Common myeloid progenitor, CD34-positive (primary cell): ENCODE results near the gene UBE3D. TPM values are rescaled to one million over a fixed set of nuclear protein-coding genes. Genes with fewer than 3 reads are reported as not detected.
A peak's percentile ranks its signal among the peaks of the same experiment; 100 is the strongest.

ENCODE experiments used
- CTCF ChIA-PET: fragments of 350-600 bp; sonication (Branson Sonifier 250); formaldehyde crosslinking; loops from one replicate; lab custom pipeline; 2021; ENCODE audit warnings: antibody characterized with exemption; lab: Charles Lee
- POLR2A ChIA-PET: fragments of 350-600 bp; sonication (Branson Sonifier 250); formaldehyde crosslinking; loops from one replicate; lab custom pipeline; 2021; ENCODE audit warnings: antibody characterized with exemption; lab: Charles Lee
- DNase-seq, 3 donors: peaks; one replicate each; pipeline versions ENCODE4 v3.0.0 to v3.0.0-alpha.2; 2013
- H3K27ac ChIP-seq, 2 experiments: 1 replicate in 1 of 2; 2 replicates in 1 of 2; pipeline ENCODE4 v1.7.0; 2013; ENCODE audit warnings: inconsistent platforms in 2 of 2, low read length in 2 of 2, mild to moderate bottlenecking in 2 of 2, low read depth in 1 of 2, moderate library complexity in 1 of 2; ENCODE audit not compliant: severe bottlenecking in 2 of 2, insufficient read depth in 1 of 2, poor library complexity in 1 of 2
- H3K27me3 ChIP-seq, 5 experiments: replicated peaks in 2 of 5; 1 replicate in 3 of 5; 2 replicates in 2 of 5; pipeline versions ENCODE4 v1.6.1 to v1.7.0; 2013; ENCODE audit warnings: low read length in 4 of 5, mild to moderate bottlenecking in 2 of 5, moderate library complexity in 2 of 5, inconsistent platforms in 1 of 5; ENCODE audit not compliant: insufficient read depth in 5 of 5, control insufficient read depth in 4 of 5
- H3K36me3 ChIP-seq, 4 experiments: 1 replicate in 2 of 4; 2 replicates in 2 of 4; pipeline versions ENCODE4 v1.6.1 to v1.7.0; 2013; ENCODE audit warnings: low read length in 3 of 4, control low read depth in 1 of 4, mild to moderate bottlenecking in 1 of 4; ENCODE audit not compliant: control insufficient read depth in 4 of 4, insufficient read depth in 4 of 4
- H3K4me1 ChIP-seq, 4 experiments: 1 replicate in 3 of 4; 2 replicates in 1 of 4; pipeline versions ENCODE4 v1.6.1 to v1.7.1; 2013; ENCODE audit warnings: low read length in 3 of 4, mild to moderate bottlenecking in 3 of 4, control low read depth in 1 of 4, inconsistent platforms in 1 of 4, moderate library complexity in 1 of 4; ENCODE audit not compliant: control insufficient read depth in 4 of 4, insufficient read depth in 4 of 4; ENCODE audit errors: control extremely low read depth in 1 of 4
- H3K4me3 ChIP-seq, 7 experiments: 1 replicate in 4 of 7; 2 replicates in 3 of 7; pipeline versions ENCODE4 v1.5.1 to v1.7.0; 2013; ENCODE audit warnings: mild to moderate bottlenecking in 7 of 7, low read length in 6 of 7, moderate library complexity in 6 of 7, inconsistent platforms in 2 of 7, low read depth in 2 of 7, control low read depth in 1 of 7; ENCODE audit not compliant: insufficient read depth in 4 of 7, control insufficient read depth in 1 of 7; ENCODE audit errors: extremely low read depth in 1 of 7
- H3K9me3 ChIP-seq, 5 experiments: 1 replicate in 4 of 5; 2 replicates in 1 of 5; pipeline versions ENCODE4 v1.6.1 to v1.7.1; 2013; ENCODE audit warnings: low read length in 4 of 5, mild to moderate bottlenecking in 2 of 5, inconsistent platforms in 1 of 5, low read depth in 1 of 5, moderate library complexity in 1 of 5; ENCODE audit not compliant: control insufficient read depth in 4 of 5, insufficient read depth in 2 of 5; ENCODE audit errors: control extremely low read depth in 1 of 5
- WGBS: methylation state at CpG from one replicate; pipeline ENCODE4 v1.1.5; 2013; ENCODE audit not compliant: insufficient coverage; 5-methylcytosine and 5-hydroxymethylcytosine counted together
- polyA plus RNA-seq: library from polyadenylated mRNA; unstranded; fragments of 120-200 nt; gene quantifications from one replicate; pipeline ENCODE4 v1.2.1, GENCODE V29; 2013

Gene UBE3D
- 5.4 TPM for polyA plus RNA-seq

- DNase-seq, result peak; percentile 82 to 88 (median 88)
- Histone ChIP-seq H3K27ac (peak within 1 kb of the TSS in 1 of 2 experiments; percentile 76), H3K36me3 (peaks cover 0 to 2% (median 0%) of the 10 kb centered on the region in 4 experiments), H3K27me3 (no peaks in the 10 kb centered on the region), H3K4me1 (peaks cover 13 to 33% (median 28%) of the 10 kb centered on the region in 4 experiments), H3K9me3 (no peaks in the 10 kb centered on the region), H3K4me3 (peak within 1 kb of the TSS; percentile 73 to 97 (median 86))
- 3% methylated on average over 39 of the region's 48 CpGs for WGBS
- POLR2A ChIA-PET, result no interaction called here
- CTCF ChIA-PET, result interaction anchor here (0.6 to 7.4 kb wide), 39 partner anchors 9 to 912 kb away, joined by 3 to 86 read pairs (median 4); partner anchors contain the start of genes PGM3 and RWDD2A
Observed at GRCh38 chr6:83065511-83066192, at the start of gene UBE3D. Gene UBE3D (minus strand): TSS chr6:83065841. CDS start chr6:83065718, 123 bp downstream.

GRCh38 chr6:83114164-83114563 is 48.5 kb upstream of the UBE3D start:
- ChIA-PET CTCF (no interaction called here), POLR2A (no interaction called here)
- Histone ChIP-seq H3K4me1 (no peaks in the 10 kb centered on the region), H3K27me3 (no peaks in the 10 kb centered on the region), H3K36me3 (peaks cover 3 to 17% (median 9%) of the 10 kb centered on the region in 4 experiments), H3K9me3 (no peaks in the 10 kb centered on the region), H3K27ac (no peak overlapping the region), H3K4me3 (no peak overlapping the region)
- no CpG with 5 or more reads among the region's 1 CpG for WGBS
- no peak for DNase-seq

GRCh38 chr6:83113258-83113657 is 47.6 kb upstream of the UBE3D start:
- Histone ChIP-seq H3K27ac (no peak overlapping the region), H3K36me3 (peaks cover 5 to 21% (median 8%) of the 10 kb centered on the region in 4 experiments), H3K27me3 (no peaks in the 10 kb centered on the region), H3K4me1 (no peaks in the 10 kb centered on the region), H3K9me3 (no peaks in the 10 kb centered on the region), H3K4me3 (no peak overlapping the region)
- POLR2A ChIA-PET, result no interaction called here
- DNase-seq, result no peak
- WGBS, result 95% methylated on average over 4 of the region's 4 CpGs
- CTCF ChIA-PET, result interaction anchor here (0.6 kb wide), 1 partner anchor 1717 kb away, joined by 3 read pairs; no protein-coding TSS in a partner anchor

GRCh38 chr6:83108378-83108777 is 42.7 kb upstream of the UBE3D start:
- DNase-seq, result no peak
- no peaks in the 10 kb centered on the region for H3K4me1 ChIP-seq
- 82% methylated on average over 1 of the region's 1 CpG for WGBS
- H3K27ac ChIP-seq, result no peak overlapping the region
- peaks cover 0 to 6% (median 0%) of the 10 kb centered on the region in 5 experiments for H3K9me3 ChIP-seq
- ChIA-PET CTCF (interaction anchor here (0.8 to 1.3 kb wide), 2 partner anchors 8 to 42 kb away, joined by 3 read pairs; no protein-coding TSS in a partner anchor), POLR2A (interaction anchor here (0.6 kb wide), 1 partner anchor 41 kb away, joined by 3 read pairs; the partner anchor contains the start of gene DOP1A)
- H3K27me3 ChIP-seq, result no peaks in the 10 kb centered on the region
- no peak overlapping the region for H3K4me3 ChIP-seq
- peaks cover 8 to 28% (median 10%) of the 10 kb centered on the region in 4 experiments for H3K36me3 ChIP-seq

- CTCF ChIA-PET, result interaction anchor here (0.8 to 1.8 kb wide), 4 partner anchors 10 to 33 kb away, joined by 3 to 4 read pairs (median 4); partner anchors contain the start of gene UBE3D
- Histone ChIP-seq H3K36me3 (peaks cover 2 to 29% (median 5%) of the 10 kb centered on the region in 4 experiments), H3K9me3 (no peaks in the 10 kb centered on the region), H3K27ac (no peak overlapping the region), H3K4me3 (no peak overlapping the region), H3K4me1 (no peaks in the 10 kb centered on the region), H3K27me3 (no peaks in the 10 kb centered on the region)
- POLR2A ChIA-PET, result interaction anchor here (0.6 kb wide), 1 partner anchor 112 kb away, joined by 3 read pairs; no protein-coding TSS in a partner anchor
- 100% methylated on average over 1 of the region's 3 CpGs for WGBS
- DNase-seq, result no peak
Observed at GRCh38 chr6:83098589-83098988, 32.9 kb upstream of the UBE3D start.

GRCh38 chr6:83097675-83098074 is 32.0 kb upstream of the UBE3D start:
- no peak for DNase-seq
- no peaks in the 10 kb centered on the region for H3K27me3 ChIP-seq
- no peaks in the 10 kb centered on the region for H3K4me1 ChIP-seq
- ChIA-PET CTCF (interaction anchor here (0.6 to 1.8 kb wide), 2 partner anchors 9 to 16 kb away, joined by 3 to 4 read pairs; no protein-coding TSS in a partner anchor), POLR2A (no interaction called here)
- no CpG with 5 or more reads among the region's 1 CpG for WGBS
- H3K27ac ChIP-seq, result no peak overlapping the region
- H3K4me3 ChIP-seq, result no peak overlapping the region
- H3K9me3 ChIP-seq, result no peaks in the 10 kb centered on the region
- peaks cover 2 to 20% (median 2%) of the 10 kb centered on the region in 4 experiments for H3K36me3 ChIP-seq

GRCh38 chr6:83097204-83097603 is 31.6 kb upstream of the UBE3D start:
- peaks cover 2 to 15% (median 2%) of the 10 kb centered on the region in 4 experiments for H3K36me3 ChIP-seq
- no peak overlapping the region for H3K27ac ChIP-seq
- ChIA-PET CTCF (no interaction called here), POLR2A (no interaction called here)
- no peak for DNase-seq
- WGBS, result 100% methylated on average over 1 of the region's 2 CpGs
- H3K27me3 ChIP-seq, result no peaks in the 10 kb centered on the region
- H3K9me3 ChIP-seq, result no peaks in the 10 kb centered on the region
- no peaks in the 10 kb centered on the region for H3K4me1 ChIP-seq
- no peak overlapping the region for H3K4me3 ChIP-seq
